Ovary (tissue), 9 donors: ENCODE measurements around the gene WHRN. TPM values are rescaled to one million over a fixed set of nuclear protein-coding genes. Genes with fewer than 3 reads are reported as not detected.

ENCODE experiments used
- DNase-seq, 5 donors: peaks; one replicate each; pipeline ENCODE4 v3.0.0-alpha.2; 2019 to 2020
- H3K27ac ChIP-seq, 2 donors: fragments of 200-600 bp; one replicate each; pipeline versions ENCODE4 v1.5.1 to v1.8.0; 2019 to 2022
- H3K27me3 ChIP-seq: fragments of 200-600 bp; one replicate; pipeline ENCODE4 v1.8.0; 2022
- H3K36me3 ChIP-seq: fragments of 200-600 bp; sonication (generic); one replicate; pipeline ENCODE4 v1.5.1; 2019
- H3K4me1 ChIP-seq: one replicate; pipeline ENCODE4 v1.8.1; 2013; ENCODE audit warnings: mild to moderate bottlenecking, moderate library complexity; ENCODE audit not compliant: insufficient read depth
- H3K4me3 ChIP-seq: fragments of 200-600 bp; sonication (generic); one replicate; pipeline ENCODE4 v1.5.1; 2017
- H3K9me3 ChIP-seq, 2 donors: fragments of 200-600 bp in 1 of 2; sonication (generic) in 1 of 2; one replicate each; pipeline versions ENCODE4 v1.5.1 to v1.8.1; 2013 to 2019; ENCODE audit warnings: mild to moderate bottlenecking in 1 of 2, moderate library complexity in 1 of 2
- CTCF ChIP-seq, 3 donors: fragments of 450-650 bp in 2 of 3; fragments of 200-600 bp in 1 of 3; IDR thresholded peaks; one replicate each; pipeline versions ENCODE4 v1.5.1 to v1.8.0; 2016 to 2022; ENCODE audit warnings: antibody characterized with exemption in 3 of 3, mild to moderate bottlenecking in 1 of 3
- EP300 ChIP-seq: sonication (generic); formaldehyde crosslinking; IDR thresholded peaks from one replicate; pipeline ENCODE4 v1.6.1; 2017; ENCODE audit warnings: antibody characterized with exemption
- POLR2A ChIP-seq: fragments of 450-650 bp; IDR thresholded peaks from one replicate; pipeline ENCODE4 v1.6.1; 2017; ENCODE audit warnings: antibody characterized with exemption, mild to moderate bottlenecking, moderate library complexity
- WGBS, 3 donors: extraction: QIAGEN DNeasy Blood & Tissue Kit in 1 of 3; methylation state at CpG; one replicate each; pipeline versions ENCODE4 v1.1.5 to v1.1.7; 2013 to 2017; 5-methylcytosine and 5-hydroxymethylcytosine counted together
- intact Hi-C, 4 donors: fragments of 100-400 bp; cut with DNase I; formaldehyde crosslinking; loops; one replicate each; pipeline versions ENCODE4 v1.11.0 to v1.15.1; 2022 to 2023
- polyA plus RNA-seq, 2 donors: library from polyadenylated mRNA; stranded (reverse); fragments of 200-250 nt in 1 of 2; fragments of 350-450 nt in 1 of 2; fragmentation: Illumina TruSeq in 1 of 2; extraction: RNeasy Lipid Tissue Mini Kit (QIAGEN cat#74804) in 1 of 2; gene quantifications; one replicate each; pipeline ENCODE4 v1.2.3, GENCODE V29; 2013 to 2014
- total RNA-seq, 7 donors: library from RNA; depleted of rRNA in 2 of 7; stranded (reverse); fragments of >200 nt in 2 of 7; fragmentation: NEBNext Ultra II Directional in 3 of 7; extraction: Animal tissue kit (Norgen Biotek cat#: 25700) in 3 of 7; gene quantifications; one replicate each; pipeline versions ENCODE4 v1.1.0 to v1.2.4, GENCODE V29; 2016 to 2023
- donor health status: DM: no; HTN: no; CAD: no; lungs with moderate emphysema.
- donor health status: DM: no; HTN: no; CAD: no.
- donor health status: Bipolar disorder and iron deficiency.
- donor health status: DM: yes; HTN: yes; CAD: no.
- donor health status: DM: no; HTN: no; CAD: no.
- donor health status: DM: yes; HTN: yes; CAD: no.

The WHRN gene
- total and polyA plus RNA-seq, 9 donors, result 1.7 to 28.5 (median 20.3) TPM

GRCh38 chr9:114373960-114374730, 131.1 kb downstream of the WHRN start:
- peak in 1 of 5 donors; percentile 33 for DNase-seq
- Histone ChIP-seq H3K36me3 (no peaks in the 10 kb centered on the region), H3K27me3 (no peaks in the 10 kb centered on the region), H3K27ac (no peak overlapping the region), H3K4me3 (no peak overlapping the region), H3K4me1 (peaks cover 4% of the 10 kb centered on the region), H3K9me3 (no peaks in the 10 kb centered on the region)
- intact Hi-C loops, result no loop called here
- WGBS, 3 donors, result 86 to 88% (median 88%) methylated on average over 16 of the region's 16 CpGs
- TF ChIP-seq CTCF (IDR thresholded peaks at IDR 0.05) (no peak), POLR2A (no peak), EP300 (no peak)

GRCh38 chr9:114372921-114373448, 132.3 kb downstream of the WHRN start:
- H3K4me3 ChIP-seq, result no peak overlapping the region
- peaks cover 4% of the 10 kb centered on the region for H3K4me1 ChIP-seq
- TF ChIP-seq CTCF (IDR thresholded peaks at IDR 0.05) (no peak), EP300 (no peak), POLR2A (no peak)
- no peaks in the 10 kb centered on the region for H3K36me3 ChIP-seq
- peak in 2 of 5 donors; percentile 29 to 44 for DNase-seq
- no peaks in the 10 kb centered on the region for H3K9me3 ChIP-seq
- H3K27ac ChIP-seq, result peak overlapping the region; percentile 32 to 51
- WGBS, 3 donors, result 39 to 50% (median 40%) methylated on average over 8 to 9 of the region's 9 CpGs
- H3K27me3 ChIP-seq, result no peaks in the 10 kb centered on the region
- intact Hi-C loops, result no loop called here

DNA sequence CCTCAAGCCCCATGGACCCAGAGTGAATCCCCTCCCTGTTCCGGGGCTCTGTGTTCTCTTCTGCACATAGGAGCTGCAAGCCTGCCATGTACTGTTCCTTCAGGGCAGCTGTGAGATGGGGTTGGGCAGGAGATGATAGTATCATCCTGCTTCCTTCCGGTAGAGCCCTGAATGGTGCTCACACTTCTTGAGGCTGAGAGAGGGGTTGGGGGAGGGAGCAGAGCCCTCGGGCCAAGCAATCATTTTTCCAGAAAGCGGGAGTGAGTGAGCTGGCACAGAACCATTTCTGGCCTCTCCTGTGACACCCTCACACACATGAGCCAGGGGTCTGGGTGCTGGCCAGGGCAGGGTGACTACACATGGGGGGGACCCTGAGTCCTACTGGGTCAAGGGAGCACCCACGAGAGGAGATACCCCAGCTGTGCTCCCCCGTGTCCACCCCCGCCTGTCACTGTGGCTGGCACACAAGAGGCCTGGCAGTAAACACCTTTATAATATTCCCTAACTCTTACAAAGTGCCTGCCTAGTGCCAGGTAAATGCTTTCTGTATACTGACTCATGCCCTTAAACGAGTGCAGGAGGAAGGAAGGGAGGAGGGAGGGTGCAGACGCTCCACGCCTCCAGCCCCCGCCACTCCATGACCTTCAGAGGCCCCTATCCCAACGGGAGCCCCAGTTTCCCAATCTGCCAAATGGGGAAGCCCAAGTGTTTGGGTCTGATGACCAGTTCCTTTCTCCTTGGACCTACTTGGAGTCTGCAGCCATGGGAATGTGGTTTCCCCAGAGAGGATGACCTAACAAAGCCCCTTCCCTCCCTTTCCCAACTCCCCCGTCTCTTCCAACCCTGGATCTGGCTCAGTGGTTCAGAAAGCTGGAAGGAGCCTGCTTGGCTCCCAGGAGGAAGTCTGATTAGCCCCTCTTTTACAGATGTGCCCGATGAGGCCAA, 133.0 kb downstream of the WHRN start:
- TF ChIP-seq EP300 (no peak), POLR2A (no peak), CTCF (IDR thresholded peaks at IDR 0.05) (no peak)
- peak in 2 of 5 donors; percentile 50 to 51 for DNase-seq
- intact Hi-C loops, result no loop called here
- H3K4me1 ChIP-seq, result peaks cover 4% of the 10 kb centered on the region
- 14 to 36% (median 30%) methylated on average over 14 of the region's 14 CpGs for WGBS, 3 donors
- H3K36me3 ChIP-seq, result no peaks in the 10 kb centered on the region
- H3K9me3 ChIP-seq, result no peaks in the 10 kb centered on the region
- H3K27me3 ChIP-seq, result no peaks in the 10 kb centered on the region
- no peak overlapping the region for H3K4me3 ChIP-seq
- peak overlapping the region in 1 of 2 donors; percentile 51 for H3K27ac ChIP-seq

GRCh38 chr9:114371343-114371944, 133.8 kb downstream of the WHRN start:
- Histone ChIP-seq H3K27me3 (no peaks in the 10 kb centered on the region), H3K9me3 (no peaks in the 10 kb centered on the region), H3K36me3 (no peaks in the 10 kb centered on the region), H3K4me1 (peaks cover 4% of the 10 kb centered on the region), H3K27ac (peak overlapping the region in 1 of 2 donors; percentile 51), H3K4me3 (no peak overlapping the region)
- no peak for DNase-seq
- intact Hi-C loops, result no loop called here
- WGBS, 3 donors, result 75 to 90% (median 77%) methylated on average over 2 to 7 of the region's 7 CpGs
- TF ChIP-seq CTCF (IDR thresholded peaks at IDR 0.05), result no peak
- no peak for TF ChIP-seq EP300
- no peak for TF ChIP-seq POLR2A
